ENCODE results near the gene SHROOM3.

Gene SHROOM3

DNA sequence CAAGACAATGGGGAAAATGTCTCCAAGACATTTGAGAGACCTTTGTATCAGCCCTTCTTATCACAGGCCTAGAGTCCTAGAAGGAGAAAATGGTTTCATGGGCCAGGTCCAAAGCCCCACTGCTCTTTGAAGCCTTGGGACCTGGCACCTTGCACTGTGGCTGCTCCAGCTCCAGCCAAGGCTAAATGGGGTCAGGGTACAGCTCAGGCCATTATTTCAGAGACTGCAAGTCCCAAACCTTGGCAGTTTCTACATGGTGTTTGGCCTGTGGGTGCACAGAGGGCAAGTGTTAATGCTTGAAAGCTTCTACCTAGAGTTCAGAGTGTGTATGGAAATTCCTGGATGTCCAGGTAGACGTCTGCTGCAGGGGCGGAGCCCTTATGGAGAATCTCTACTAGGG, 28.5 kb downstream of the SHROOM3 start:
- Mint-ChIP-seq H3K9me3 (peaks cover 15% of the 10 kb centered on the region), H3K36me3 (peaks cover 7% of the 10 kb centered on the region), H3K4me3 (no peak overlapping the region), H3K27ac (no peak overlapping the region), H3K4me1 (no peaks in the 10 kb centered on the region), H3K27me3 (peaks cover 6% of the 10 kb centered on the region)

GRCh38 chr4:76470064-76470463, 35.0 kb downstream of the SHROOM3 start:
- H3K4me3 Mint-ChIP-seq: no peak overlapping the region

DNA sequence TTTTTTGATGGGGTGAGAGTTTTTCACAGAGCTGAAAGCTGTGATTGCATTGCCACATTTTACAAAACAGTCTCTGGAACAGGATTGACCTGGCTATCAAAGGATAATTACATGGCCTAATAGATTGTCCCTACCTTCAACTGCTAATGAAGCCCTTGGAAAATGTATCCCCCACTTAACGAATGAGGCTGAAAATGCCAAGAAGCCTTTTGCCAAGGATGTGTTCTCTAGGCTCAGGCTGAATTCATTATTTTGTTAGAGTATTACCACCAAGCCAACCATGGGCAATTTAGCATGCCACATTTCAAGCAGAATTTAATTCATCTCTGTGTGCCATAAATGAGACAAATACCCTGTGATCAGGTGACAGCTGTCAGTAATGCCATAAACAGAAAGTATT, 35.5 kb downstream of the SHROOM3 start:
- H3K4me1 Mint-ChIP-seq: no peaks in the 10 kb centered on the region
- no peak overlapping the region for H3K4me3 Mint-ChIP-seq
- H3K9me3 Mint-ChIP-seq: no peaks in the 10 kb centered on the region
- H3K36me3 Mint-ChIP-seq: no peaks in the 10 kb centered on the region
- peaks cover 4% of the 10 kb centered on the region for H3K27me3 Mint-ChIP-seq
- H3K27ac Mint-ChIP-seq: no peak overlapping the region

More at GRCh38 chr4:76470064-76470463, 35.0 kb downstream of the SHROOM3 start:
- no peak overlapping the region for H3K27ac Mint-ChIP-seq
- H3K4me1 Mint-ChIP-seq: no peaks in the 10 kb centered on the region
- H3K27me3 Mint-ChIP-seq: peaks cover 4% of the 10 kb centered on the region
- H3K36me3 Mint-ChIP-seq: no peaks in the 10 kb centered on the region
- H3K9me3 Mint-ChIP-seq: no peaks in the 10 kb centered on the region

GRCh38 chr4:76476571-76476970, 41.5 kb downstream of the SHROOM3 start:
- Mint-ChIP-seq H3K27me3 (peaks cover 12% of the 10 kb centered on the region), H3K9me3 (peaks cover 11% of the 10 kb centered on the region), H3K36me3 (no peaks in the 10 kb centered on the region), H3K27ac (no peak overlapping the region), H3K4me1 (no peaks in the 10 kb centered on the region), H3K4me3 (no peak overlapping the region)

GRCh38 chr4:76484654-76485053, 49.6 kb downstream of the SHROOM3 start:
- peaks cover 17% of the 10 kb centered on the region for H3K27me3 Mint-ChIP-seq
- H3K4me1 Mint-ChIP-seq: no peaks in the 10 kb centered on the region
- no peak overlapping the region for H3K4me3 Mint-ChIP-seq
- peaks cover 6% of the 10 kb centered on the region for H3K9me3 Mint-ChIP-seq
- no peak overlapping the region for H3K27ac Mint-ChIP-seq
- no peaks in the 10 kb centered on the region for H3K36me3 Mint-ChIP-seq

DNA sequence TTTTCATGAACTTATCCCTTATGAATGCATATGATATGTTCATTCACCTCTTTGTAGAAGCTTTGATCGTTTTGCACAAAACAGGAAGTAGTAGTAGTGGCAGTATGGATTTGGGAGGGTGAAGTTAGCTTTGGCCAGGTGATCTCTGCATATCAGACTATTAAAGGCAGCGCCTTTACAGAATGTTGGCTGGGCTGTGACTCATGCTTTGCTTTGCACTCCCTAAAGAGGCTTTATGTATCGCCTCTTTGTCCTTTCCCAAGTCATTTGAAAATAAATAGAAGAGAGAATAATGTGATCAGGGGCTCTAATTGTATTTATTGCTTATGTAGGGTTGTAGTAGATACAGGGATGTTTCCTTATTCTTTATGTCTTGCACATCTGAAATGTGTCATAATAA, 50.4 kb downstream of the SHROOM3 start:
- H3K36me3 Mint-ChIP-seq: no peaks in the 10 kb centered on the region
- H3K27me3 Mint-ChIP-seq: peaks cover 12% of the 10 kb centered on the region
- no peak overlapping the region for H3K27ac Mint-ChIP-seq
- H3K4me3 Mint-ChIP-seq: no peak overlapping the region
- no peaks in the 10 kb centered on the region for H3K4me1 Mint-ChIP-seq
- peaks cover 4% of the 10 kb centered on the region for H3K9me3 Mint-ChIP-seq

DNA sequence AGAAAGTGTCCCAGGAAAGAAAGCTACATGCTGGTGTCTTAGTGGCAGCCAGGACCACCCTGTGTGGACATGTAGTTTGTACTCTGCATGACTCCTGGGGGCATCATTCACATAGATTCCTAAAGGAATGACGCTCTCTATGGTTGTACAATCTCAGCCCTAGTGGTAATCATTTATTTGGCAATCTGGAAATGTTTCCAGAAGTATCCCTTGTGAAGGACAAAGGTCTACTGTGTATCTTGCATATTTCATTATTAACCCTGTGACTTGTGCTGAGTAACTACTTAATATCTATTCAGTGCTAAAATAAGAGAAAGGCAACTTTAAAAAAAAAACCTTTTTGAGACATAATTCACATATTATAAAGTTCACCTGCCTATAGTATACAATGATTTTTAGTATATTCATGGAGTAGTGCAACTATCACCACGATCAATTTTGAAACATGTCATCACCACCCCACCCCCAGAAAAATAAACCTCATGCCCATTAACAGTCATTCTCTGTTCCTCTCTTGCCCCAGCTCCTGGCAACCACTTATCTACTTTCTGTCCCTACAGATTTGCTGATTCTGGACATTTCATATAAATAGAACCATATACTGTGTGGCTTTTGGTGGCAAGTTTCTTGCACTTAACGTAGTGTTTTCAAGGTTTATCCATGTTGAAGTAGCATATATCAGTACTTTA, 51.7 kb downstream of the SHROOM3 start:
- no peak overlapping the region for H3K4me3 Mint-ChIP-seq
- H3K27ac Mint-ChIP-seq: no peak overlapping the region
- H3K9me3 Mint-ChIP-seq: no peaks in the 10 kb centered on the region
- peaks cover 8% of the 10 kb centered on the region for H3K27me3 Mint-ChIP-seq
- H3K36me3 Mint-ChIP-seq: no peaks in the 10 kb centered on the region
- no peaks in the 10 kb centered on the region for H3K4me1 Mint-ChIP-seq

DNA sequence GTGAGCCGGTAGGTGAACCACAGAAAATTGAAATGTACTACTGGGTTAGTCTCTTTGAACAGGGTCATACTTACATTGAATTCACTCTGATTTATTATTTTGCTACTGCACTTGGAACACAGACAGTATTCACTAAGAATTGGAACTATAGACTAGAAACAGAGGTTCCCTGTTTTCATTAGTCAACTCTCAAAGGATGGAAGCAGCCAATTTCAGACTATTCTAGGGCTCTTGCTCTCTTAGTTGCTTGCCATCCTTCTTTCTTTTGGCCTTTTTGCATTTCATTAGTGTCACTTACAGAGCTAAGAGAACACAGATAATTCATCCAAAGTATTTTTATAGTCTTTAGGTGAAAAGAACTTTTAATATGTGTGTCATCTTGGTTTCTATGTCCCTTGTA, 52.6 kb downstream of the SHROOM3 start:
- Mint-ChIP-seq H3K27ac (no peak overlapping the region), H3K9me3 (no peaks in the 10 kb centered on the region), H3K4me1 (no peaks in the 10 kb centered on the region), H3K27me3 (peaks cover 8% of the 10 kb centered on the region), H3K4me3 (no peak overlapping the region), H3K36me3 (no peaks in the 10 kb centered on the region)

DNA sequence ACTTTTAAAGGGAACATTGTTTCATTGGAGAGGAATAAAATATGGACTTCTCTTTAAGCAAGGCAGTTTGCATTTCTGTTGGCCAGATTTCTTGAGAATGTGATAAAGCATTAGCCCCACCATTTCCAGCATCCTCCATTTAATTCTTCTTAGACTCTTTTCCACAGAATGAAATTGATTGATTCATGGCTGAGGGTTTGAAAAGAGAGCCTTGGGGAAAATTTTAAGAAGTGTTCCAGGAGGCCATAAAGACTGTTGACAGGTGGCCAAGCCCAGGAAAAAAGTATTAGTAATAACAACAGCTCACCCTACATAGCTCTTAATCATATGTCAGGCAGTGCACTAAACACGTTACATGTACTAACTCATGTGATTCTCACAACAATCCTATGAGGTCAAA, 53.4 kb downstream of the SHROOM3 start:
- H3K9me3 Mint-ChIP-seq: no peaks in the 10 kb centered on the region
- H3K4me1 Mint-ChIP-seq: no peaks in the 10 kb centered on the region
- no peak overlapping the region for H3K4me3 Mint-ChIP-seq
- no peak overlapping the region for H3K27ac Mint-ChIP-seq
- no peaks in the 10 kb centered on the region for H3K36me3 Mint-ChIP-seq
- peaks cover 8% of the 10 kb centered on the region for H3K27me3 Mint-ChIP-seq

- H3K9me3 Mint-ChIP-seq: no peaks in the 10 kb centered on the region
- no peak overlapping the region for H3K4me3 Mint-ChIP-seq
- no peaks in the 10 kb centered on the region for H3K4me1 Mint-ChIP-seq
- no peaks in the 10 kb centered on the region for H3K36me3 Mint-ChIP-seq
- H3K27me3 Mint-ChIP-seq: peaks cover 8% of the 10 kb centered on the region
- no peak overlapping the region for H3K27ac Mint-ChIP-seq
Measured at GRCh38 chr4:76488888-76489685, 54.1 kb downstream of the SHROOM3 start.

DNA sequence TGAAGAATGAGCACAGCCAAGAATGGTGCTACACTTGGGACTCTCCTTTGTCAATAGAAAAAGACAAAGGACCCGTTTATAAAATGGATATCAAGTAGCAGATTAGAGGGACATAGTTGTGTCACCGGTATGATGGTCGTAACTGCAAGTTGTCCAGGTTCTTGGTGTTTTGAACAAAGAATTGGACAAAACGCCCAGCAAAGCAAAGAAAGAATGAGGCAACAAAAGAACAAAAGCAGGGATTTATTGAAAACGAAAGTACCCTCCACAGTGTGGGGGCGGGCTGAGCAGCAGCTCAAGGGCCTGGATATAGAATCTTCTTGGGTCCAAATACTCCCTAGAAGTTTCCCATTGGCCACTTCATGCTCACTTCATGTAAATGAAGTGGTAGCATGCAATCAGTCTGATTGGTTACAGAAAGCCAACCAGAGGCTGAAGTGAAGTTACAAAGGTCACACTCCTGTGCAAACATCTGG, 54.7 kb downstream of the SHROOM3 start:
- H3K36me3 Mint-ChIP-seq: no peaks in the 10 kb centered on the region
- H3K4me1 Mint-ChIP-seq: no peaks in the 10 kb centered on the region
- no peak overlapping the region for H3K27ac Mint-ChIP-seq
- H3K27me3 Mint-ChIP-seq: peaks cover 8% of the 10 kb centered on the region
- no peaks in the 10 kb centered on the region for H3K9me3 Mint-ChIP-seq
- no peak overlapping the region for H3K4me3 Mint-ChIP-seq

GRCh38 chr4:76492055-76492454, 57.0 kb downstream of the SHROOM3 start:
- Mint-ChIP-seq H3K36me3 (no peaks in the 10 kb centered on the region), H3K4me3 (no peak overlapping the region), H3K27me3 (peaks cover 5% of the 10 kb centered on the region), H3K9me3 (no peaks in the 10 kb centered on the region), H3K27ac (no peak overlapping the region), H3K4me1 (no peaks in the 10 kb centered on the region)

- Mint-ChIP-seq H3K9me3 (no peaks in the 10 kb centered on the region), H3K4me1 (no peaks in the 10 kb centered on the region), H3K4me3 (no peak overlapping the region), H3K27me3 (peaks cover under 1% of the 10 kb centered on the region), H3K36me3 (no peaks in the 10 kb centered on the region), H3K27ac (no peak overlapping the region)
Measured at GRCh38 chr4:76494243-76494642, 59.2 kb downstream of the SHROOM3 start.

DNA sequence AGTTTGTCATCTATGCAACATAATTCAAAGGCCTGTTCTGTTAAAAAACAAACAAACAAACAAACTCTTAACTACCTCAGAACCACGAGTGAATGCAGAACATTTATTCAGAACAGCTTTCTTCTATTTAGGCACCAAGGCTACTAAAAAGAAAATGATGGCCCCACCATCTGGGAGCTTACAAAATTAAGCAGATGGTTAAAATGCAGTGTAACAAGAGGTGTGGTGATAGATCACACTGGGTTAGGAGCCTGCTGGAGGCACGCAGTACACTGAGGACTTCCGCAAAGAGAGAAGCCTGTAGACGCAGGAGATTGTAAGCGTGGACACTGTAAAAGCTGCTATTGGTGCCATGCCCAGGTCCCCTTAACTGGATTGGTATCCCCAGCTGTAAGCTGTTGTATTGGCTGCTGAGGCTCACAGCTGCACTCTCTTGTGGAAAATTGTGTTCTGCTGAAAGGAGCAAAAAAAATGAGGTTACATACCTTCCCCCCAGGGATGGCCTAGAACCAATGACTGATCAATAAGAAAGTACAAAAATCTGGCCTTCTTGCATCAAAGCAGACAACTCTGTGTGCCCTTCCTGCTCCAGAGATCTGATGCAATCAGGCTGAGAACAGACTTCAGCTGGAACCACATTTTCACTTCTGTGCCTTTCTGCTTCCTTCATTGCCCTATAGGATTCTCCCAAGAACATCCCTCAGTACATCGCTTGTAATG, 60.0 kb downstream of the SHROOM3 start:
- H3K4me1 Mint-ChIP-seq: no peaks in the 10 kb centered on the region
- no peaks in the 10 kb centered on the region for H3K9me3 Mint-ChIP-seq
- no peaks in the 10 kb centered on the region for H3K36me3 Mint-ChIP-seq
- H3K4me3 Mint-ChIP-seq: no peak overlapping the region
- no peaks in the 10 kb centered on the region for H3K27me3 Mint-ChIP-seq
- no peak overlapping the region for H3K27ac Mint-ChIP-seq

DNA sequence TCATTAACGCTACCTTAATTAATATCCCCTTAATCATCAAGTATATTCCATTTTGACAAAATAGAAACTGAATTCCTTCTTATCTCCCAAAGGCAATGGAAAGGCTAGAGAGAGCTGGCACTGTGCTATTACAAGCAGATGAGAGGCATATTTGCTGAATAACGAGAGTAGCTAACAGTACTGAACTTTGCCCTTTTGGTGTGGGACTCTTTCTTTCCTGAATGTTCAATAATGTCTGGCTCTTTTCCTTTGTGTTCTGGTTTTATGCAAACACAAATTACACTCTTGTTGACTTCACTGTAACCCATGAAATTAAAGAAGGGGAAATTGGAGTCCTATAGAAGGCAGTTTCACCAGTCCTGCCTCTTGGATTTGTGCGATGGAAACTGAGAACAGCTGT, 63.5 kb downstream of the SHROOM3 start:
- Mint-ChIP-seq H3K27ac (no peak overlapping the region), H3K4me3 (no peak overlapping the region), H3K36me3 (no peaks in the 10 kb centered on the region), H3K4me1 (no peaks in the 10 kb centered on the region), H3K9me3 (no peaks in the 10 kb centered on the region), H3K27me3 (no peaks in the 10 kb centered on the region)

DNA sequence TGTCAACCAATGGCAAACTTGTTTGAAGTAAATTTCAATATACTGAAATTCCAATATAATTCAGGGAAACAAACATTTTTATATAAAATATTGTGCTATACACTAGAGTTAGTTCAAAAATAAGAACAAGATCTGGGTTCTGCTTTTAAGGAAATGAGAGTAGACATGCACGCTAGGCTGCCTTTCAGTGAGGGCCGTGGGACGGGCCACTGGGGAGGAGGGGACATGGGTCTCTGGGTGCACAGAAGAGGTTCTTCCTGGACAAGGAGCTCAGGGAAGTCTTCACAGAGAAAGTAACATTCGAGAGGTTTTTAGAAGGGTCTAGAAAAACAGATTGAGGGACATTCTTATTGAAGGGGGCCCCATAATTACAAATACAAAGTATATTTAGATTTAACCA, 64.4 kb downstream of the SHROOM3 start:
- no peaks in the 10 kb centered on the region for H3K4me1 Mint-ChIP-seq
- H3K27me3 Mint-ChIP-seq: peaks cover 2% of the 10 kb centered on the region
- H3K9me3 Mint-ChIP-seq: no peaks in the 10 kb centered on the region
- no peaks in the 10 kb centered on the region for H3K36me3 Mint-ChIP-seq
- H3K4me3 Mint-ChIP-seq: no peak overlapping the region
- H3K27ac Mint-ChIP-seq: no peak overlapping the region
